Measurements from ENCODE around the gene BMP8B. TPM values are rescaled to one million over a fixed set of nuclear protein-coding genes. Genes with fewer than 3 reads are reported as not detected.

BMP8B gene
- total RNA-seq, 4 donors from 2014 or later = 0.83 to 4.6 (median 2.3) TPM

- intact Hi-C loops (cut with DNase I) = no loop called here
- TF ChIP-seq POLR2AphosphoS5 (IDR thresholded peaks at IDR 0.05) (no peak), POLR2A (IDR thresholded peaks at IDR 0.05; ENCODE audit: low read depth) (no peak), EP300 (IDR thresholded peaks at IDR 0.05) (no peak), CTCF (IDR thresholded peaks at IDR 0.05) (no peak)
Measured at GRCh38 chr1:39735731-39736130, 52.9 kb downstream of the BMP8B start.

DNA sequence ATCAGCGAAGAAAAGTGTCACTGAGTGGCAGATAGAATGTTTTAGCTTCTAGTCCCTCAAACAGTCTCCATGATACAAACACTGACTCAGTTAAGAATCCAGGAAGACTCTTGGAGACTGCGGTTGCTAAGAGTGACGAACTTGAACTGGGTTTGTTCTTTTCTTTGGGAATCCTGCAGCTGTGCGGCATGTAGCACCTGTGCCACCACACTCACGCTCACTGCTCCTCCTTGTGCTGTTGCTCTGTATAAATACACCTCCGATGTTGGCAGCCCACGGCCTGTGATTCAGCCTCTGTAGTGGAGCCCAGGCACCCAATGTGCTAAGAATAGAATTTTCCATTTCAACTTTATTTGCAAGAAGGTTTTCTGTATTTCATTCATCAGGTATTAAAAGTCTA, 55.5 kb downstream of the BMP8B start:
- TF ChIP-seq POLR2AphosphoS5 (IDR thresholded peaks at IDR 0.05) (no peak), POLR2A (IDR thresholded peaks at IDR 0.05; ENCODE audit: low read depth) (no peak), CTCF (IDR thresholded peaks at IDR 0.05) (no peak), EP300 (IDR thresholded peaks at IDR 0.05) (no peak)
- intact Hi-C loops (cut with DNase I) = no loop called here
- 43% methylated on average over 7 of the region's 7 CpGs for WGBS

More at GRCh38 chr1:39735731-39736130, 52.9 kb downstream of the BMP8B start:
- Histone ChIP-seq H3K9me3 (no peaks in the 10 kb centered on the region), H3K36me3 (peaks cover 0 to 7% (median under 1%) of the 10 kb centered on the region in 4 donors), H3K4me3 (no peak overlapping the region), H3K27ac (replicated peaks in 1 of 4) (no peak overlapping the region), H3K27me3 (peaks cover 0 to 6% (median 0%) of the 10 kb centered on the region in 4 donors), H3K4me1 (peaks cover 12 to 36% (median 35%) of the 10 kb centered on the region in 4 donors)
- WGBS = 55% methylated on average over 3 of the region's 3 CpGs
- DNase-seq (ENCODE audit: extremely low spot score) = no peak

DNA sequence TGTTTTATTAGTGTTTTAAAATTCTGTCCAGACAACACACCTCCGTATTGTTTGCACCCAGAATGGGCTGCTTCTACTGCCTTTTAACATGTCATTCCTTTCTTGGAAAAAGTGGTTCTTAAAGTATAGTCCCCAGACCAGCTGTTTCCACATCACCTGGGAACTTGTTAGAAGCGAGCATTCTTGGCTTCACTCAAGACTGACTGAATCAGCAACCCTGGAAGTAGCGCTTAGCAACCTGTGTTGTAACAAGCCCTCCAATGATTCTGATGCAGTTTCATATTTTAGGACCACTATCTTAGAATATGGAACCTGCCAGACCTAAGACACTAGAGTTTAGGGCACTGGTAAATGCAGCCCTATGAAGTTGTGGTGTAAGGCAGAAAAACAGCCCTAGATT, 55.9 kb downstream of the BMP8B start:
- peaks cover 3 to 14% (median 13%) of the 10 kb centered on the region in 4 donors for H3K4me1 ChIP-seq
- no peak for DNase-seq (ENCODE audit: extremely low spot score)
- peaks cover 0 to 25% (median 8%) of the 10 kb centered on the region in 4 donors for H3K27me3 ChIP-seq
- H3K27ac ChIP-seq (replicated peaks in 1 of 4) = no peak overlapping the region
- intact Hi-C loops (cut with DNase I) = no loop called here
- TF ChIP-seq POLR2AphosphoS5 (IDR thresholded peaks at IDR 0.05) (no peak), POLR2A (IDR thresholded peaks at IDR 0.05; ENCODE audit: low read depth) (no peak), EP300 (IDR thresholded peaks at IDR 0.05) (no peak)
- H3K36me3 ChIP-seq = no peaks in the 10 kb centered on the region
- 18% methylated on average over 2 of the region's 3 CpGs for WGBS
- no peak overlapping the region for H3K4me3 ChIP-seq
- H3K9me3 ChIP-seq = no peaks in the 10 kb centered on the region

More for the DNA sequence above, 55.5 kb downstream of the BMP8B start:
- H3K36me3 ChIP-seq = no peaks in the 10 kb centered on the region
- H3K27ac ChIP-seq (replicated peaks in 1 of 4) = peak overlapping the region in 1 of 4 donors; percentile 13
- H3K27me3 ChIP-seq = peaks cover 0 to 21% (median 4%) of the 10 kb centered on the region in 4 donors
- H3K4me1 ChIP-seq = peaks cover 3 to 14% (median 13%) of the 10 kb centered on the region in 4 donors
- no peak for DNase-seq (ENCODE audit: extremely low spot score)
- H3K4me3 ChIP-seq = no peak overlapping the region
- H3K9me3 ChIP-seq = no peaks in the 10 kb centered on the region

GRCh38 chr1:39729842-39730241, 58.8 kb downstream of the BMP8B start:
- Histone ChIP-seq H3K4me1 (peaks cover 3 to 14% (median 13%) of the 10 kb centered on the region in 4 donors), H3K36me3 (no peaks in the 10 kb centered on the region), H3K4me3 (no peak overlapping the region), H3K9me3 (no peaks in the 10 kb centered on the region), H3K27ac (replicated peaks in 1 of 4) (no peak overlapping the region), H3K27me3 (peaks cover 0 to 37% (median 8%) of the 10 kb centered on the region in 4 donors)
- 63% methylated on average over 3 of the region's 4 CpGs for WGBS
- TF ChIP-seq POLR2AphosphoS5 (IDR thresholded peaks at IDR 0.05) = no peak
- TF ChIP-seq EP300 (IDR thresholded peaks at IDR 0.05) = no peak
- no peak for TF ChIP-seq CTCF (IDR thresholded peaks at IDR 0.05)
- TF ChIP-seq POLR2A (IDR thresholded peaks at IDR 0.05; ENCODE audit: low read depth) = no peak
- intact Hi-C loops (cut with DNase I) = no loop called here
- DNase-seq (ENCODE audit: extremely low spot score) = no peak

DNA sequence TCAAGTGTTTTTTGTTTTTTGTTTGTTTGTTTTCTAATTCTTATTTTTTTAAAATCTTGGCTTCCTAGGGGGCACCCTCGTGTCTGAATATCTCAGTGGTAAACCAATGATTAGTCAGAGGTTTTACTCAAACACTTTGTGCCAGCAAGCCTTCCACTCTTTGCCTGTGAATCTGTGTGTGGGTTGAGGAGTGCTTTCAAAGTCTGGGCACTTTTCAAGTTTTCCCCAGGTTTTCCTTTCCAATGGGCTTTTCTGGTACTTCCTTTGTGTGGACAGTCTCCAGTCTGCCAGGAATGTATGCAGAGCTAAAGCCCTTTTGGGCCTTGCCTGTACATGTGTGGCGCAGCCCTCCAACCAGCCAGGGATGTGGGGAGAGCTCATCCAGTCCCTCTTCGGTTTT, 59.6 kb downstream of the BMP8B start:
- no peaks in the 10 kb centered on the region for H3K9me3 ChIP-seq
- intact Hi-C loops (cut with DNase I) = no loop called here
- peaks cover 3 to 13% (median 11%) of the 10 kb centered on the region in 4 donors for H3K4me1 ChIP-seq
- H3K4me3 ChIP-seq = no peak overlapping the region
- TF ChIP-seq CTCF (IDR thresholded peaks at IDR 0.05) (no peak), POLR2A (IDR thresholded peaks at IDR 0.05; ENCODE audit: low read depth) (no peak), EP300 (IDR thresholded peaks at IDR 0.05) (no peak), POLR2AphosphoS5 (IDR thresholded peaks at IDR 0.05) (no peak)
- no peaks in the 10 kb centered on the region for H3K36me3 ChIP-seq
- 63% methylated on average over 3 of the region's 3 CpGs for whole genome bisulfite sequencing
- peak; percentile 47 for DNase-seq (ENCODE audit: extremely low spot score)
- H3K27me3 ChIP-seq = peaks cover 0 to 45% (median 8%) of the 10 kb centered on the region in 4 donors
- no peak overlapping the region for H3K27ac ChIP-seq (replicated peaks in 1 of 4)
